NCI-H2227 treated with DMSO at 0.1 percent for 48 hours (cell line): Measurements from ENCODE around the gene SVIL.
A peak's percentile ranks its signal among the peaks of the same experiment; 100 is the strongest.

Experiments
- DNase-seq: peaks from one replicate; lab custom pipeline; 2025; lab: John Stamatoyannopoulos, UW

The SVIL gene

GRCh38 chr10:29415876-29416275, 218.9 kb downstream of the SVIL start:
- DNase-seq: no peak

GRCh38 chr10:29414501-29414900, 220.3 kb downstream of the SVIL start:
- DNase-seq: no peak

- no peak for DNase-seq
Measured at GRCh38 chr10:29412485-29412884, 222.3 kb downstream of the SVIL start.

- no peak for DNase-seq
Measured at GRCh38 chr10:29411666-29412315, 223.0 kb downstream of the SVIL start.

GRCh38 chr10:29409241-29410054, 225.3 kb downstream of the SVIL start:
- peak; percentile 44 for DNase-seq

- no peak for DNase-seq
Measured at GRCh38 chr10:29408847-29409240, 225.9 kb downstream of the SVIL start.
